Dedifferentiated amniotic fluid mesenchymal stem cell (primary cell): ENCODE results near the gene GAGE13.
"Not testable (repeated sequence)": the region's sequence is repeated elsewhere in the genome, so short reads cannot be mapped to it uniquely, and the experiment has no call there.

Source experiments
- DNase-seq: peaks from one replicate; pipeline ENCODE4 v3.0.0-alpha.2; 2016; ENCODE audit errors: extremely low spot score

GAGE13 gene

GRCh38 chrX:49330421-49330820 lies 961 bp upstream of the GAGE13 start:
- DNase-seq, result not testable (repeated sequence)

GRCh38 chrX:49331841-49332240 lies 459 bp downstream of the GAGE13 start:
- not testable (repeated sequence) for DNase-seq

GRCh38 chrX:49341449-49341848 lies 10.1 kb downstream of the GAGE13 start:
- DNase-seq, result not testable (repeated sequence)

- not testable (repeated sequence) for DNase-seq
Observed at GRCh38 chrX:49344496-49345175, 13.3 kb downstream of the GAGE13 start.

- DNase-seq, result not testable (repeated sequence)
Observed at GRCh38 chrX:49345402-49345801, 14.0 kb downstream of the GAGE13 start.

GRCh38 chrX:49346150-49346549 lies 14.8 kb downstream of the GAGE13 start:
- peak; percentile 30 for DNase-seq
